Ishikawa (cell line): ENCODE data around the gene TLR8.

Experiments
- CEBPB ChIP-seq: IDR thresholded peaks from 2 replicates; pipeline ENCODE4 v1.6.1; 2012
- CREB1 ChIP-seq: IDR thresholded peaks from 2 replicates; pipeline ENCODE4 v1.6.1; 2012; ENCODE audit warnings: low read depth
- EGR1 ChIP-seq: IDR thresholded peaks from 2 replicates; pipeline ENCODE4 v1.6.1; 2012
- EP300 ChIP-seq: IDR thresholded peaks from 2 replicates; pipeline ENCODE4 v1.6.1; 2012; ENCODE audit warnings: borderline replicate concordance
- FOXM1 ChIP-seq: IDR thresholded peaks from 2 replicates; pipeline ENCODE4 v1.6.1; 2012; ENCODE audit warnings: low read depth, borderline replicate concordance
- NFIC ChIP-seq: IDR thresholded peaks from 2 replicates; pipeline ENCODE4 v1.6.1; 2012
- RAD21 ChIP-seq: IDR thresholded peaks from 2 replicates; pipeline ENCODE4 v1.6.1; 2012; ENCODE audit warnings: low read depth
- TAF1 ChIP-seq: IDR thresholded peaks from 2 replicates; pipeline ENCODE4 v1.6.1; 2012; ENCODE audit warnings: low read depth, mild to moderate bottlenecking
- TCF12 ChIP-seq: IDR thresholded peaks from 2 replicates; pipeline ENCODE4 v1.6.1; 2012; ENCODE audit warnings: low read depth
- TEAD4 ChIP-seq: IDR thresholded peaks from 2 replicates; pipeline ENCODE4 v1.6.1; 2012
- YY1 ChIP-seq: IDR thresholded peaks from 2 replicates; pipeline ENCODE4 v1.6.1; 2012; ENCODE audit warnings: low read depth
- ZBTB7A ChIP-seq: IDR thresholded peaks from 2 replicates; pipeline ENCODE4 v1.6.1; 2012; ENCODE audit warnings: low read depth
- TF ChIP-seq, protein P1 (sequence below): IDR thresholded peaks from 2 replicates; pipeline ENCODE4 v1.6.1; 2012
- TF ChIP-seq, protein P2 (sequence below): IDR thresholded peaks from 2 replicates; pipeline ENCODE4 v1.6.1; 2012
- TF ChIP-seq, protein P3 (sequence below): IDR thresholded peaks from 2 replicates; pipeline ENCODE4 v1.6.1; 2012; ENCODE audit warnings: low read depth, mild to moderate bottlenecking

TLR8 gene

DNA sequence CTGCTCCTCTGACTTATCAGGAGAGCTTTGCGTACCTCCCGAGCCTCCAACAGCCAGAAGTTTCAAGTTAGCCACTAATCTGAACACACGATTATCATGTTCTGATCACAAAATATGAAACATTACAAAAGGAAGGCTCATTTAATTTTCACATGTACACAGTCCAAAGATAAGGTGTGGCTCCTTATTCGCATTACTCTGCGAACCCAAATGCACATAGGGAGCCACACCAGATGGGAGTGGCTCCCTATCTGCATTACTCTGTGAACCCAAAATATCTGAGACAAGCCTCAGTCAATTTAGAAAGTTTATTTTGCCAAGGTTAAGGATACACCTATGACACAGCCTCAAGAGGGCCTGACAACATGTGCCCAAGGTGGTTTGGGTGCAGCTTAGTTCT is 28.4 kb downstream of the TLR8 start:
- TF ChIP-seq, protein P1, sequence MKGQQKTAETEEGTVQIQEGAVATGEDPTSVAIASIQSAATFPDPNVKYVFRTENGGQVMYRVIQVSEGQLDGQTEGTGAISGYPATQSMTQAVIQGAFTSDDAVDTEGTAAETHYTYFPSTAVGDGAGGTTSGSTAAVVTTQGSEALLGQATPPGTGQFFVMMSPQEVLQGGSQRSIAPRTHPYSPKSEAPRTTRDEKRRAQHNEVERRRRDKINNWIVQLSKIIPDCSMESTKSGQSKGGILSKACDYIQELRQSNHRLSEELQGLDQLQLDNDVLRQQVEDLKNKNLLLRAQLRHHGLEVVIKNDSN, result no peak
- TF ChIP-seq EP300 (no peak), YY1 (no peak), FOXM1 (no peak), RAD21 (no peak), CREB1 (no peak), EGR1 (no peak), CEBPB (no peak)
- TF ChIP-seq, protein P2, sequence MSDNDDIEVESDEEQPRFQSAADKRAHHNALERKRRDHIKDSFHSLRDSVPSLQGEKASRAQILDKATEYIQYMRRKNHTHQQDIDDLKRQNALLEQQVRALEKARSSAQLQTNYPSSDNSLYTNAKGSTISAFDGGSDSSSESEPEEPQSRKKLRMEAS, result no peak
- TF ChIP-seq, protein P3, sequence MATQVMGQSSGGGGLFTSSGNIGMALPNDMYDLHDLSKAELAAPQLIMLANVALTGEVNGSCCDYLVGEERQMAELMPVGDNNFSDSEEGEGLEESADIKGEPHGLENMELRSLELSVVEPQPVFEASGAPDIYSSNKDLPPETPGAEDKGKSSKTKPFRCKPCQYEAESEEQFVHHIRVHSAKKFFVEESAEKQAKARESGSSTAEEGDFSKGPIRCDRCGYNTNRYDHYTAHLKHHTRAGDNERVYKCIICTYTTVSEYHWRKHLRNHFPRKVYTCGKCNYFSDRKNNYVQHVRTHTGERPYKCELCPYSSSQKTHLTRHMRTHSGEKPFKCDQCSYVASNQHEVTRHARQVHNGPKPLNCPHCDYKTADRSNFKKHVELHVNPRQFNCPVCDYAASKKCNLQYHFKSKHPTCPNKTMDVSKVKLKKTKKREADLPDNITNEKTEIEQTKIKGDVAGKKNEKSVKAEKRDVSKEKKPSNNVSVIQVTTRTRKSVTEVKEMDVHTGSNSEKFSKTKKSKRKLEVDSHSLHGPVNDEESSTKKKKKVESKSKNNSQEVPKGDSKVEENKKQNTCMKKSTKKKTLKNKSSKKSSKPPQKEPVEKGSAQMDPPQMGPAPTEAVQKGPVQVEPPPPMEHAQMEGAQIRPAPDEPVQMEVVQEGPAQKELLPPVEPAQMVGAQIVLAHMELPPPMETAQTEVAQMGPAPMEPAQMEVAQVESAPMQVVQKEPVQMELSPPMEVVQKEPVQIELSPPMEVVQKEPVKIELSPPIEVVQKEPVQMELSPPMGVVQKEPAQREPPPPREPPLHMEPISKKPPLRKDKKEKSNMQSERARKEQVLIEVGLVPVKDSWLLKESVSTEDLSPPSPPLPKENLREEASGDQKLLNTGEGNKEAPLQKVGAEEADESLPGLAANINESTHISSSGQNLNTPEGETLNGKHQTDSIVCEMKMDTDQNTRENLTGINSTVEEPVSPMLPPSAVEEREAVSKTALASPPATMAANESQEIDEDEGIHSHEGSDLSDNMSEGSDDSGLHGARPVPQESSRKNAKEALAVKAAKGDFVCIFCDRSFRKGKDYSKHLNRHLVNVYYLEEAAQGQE, result no peak

DNA sequence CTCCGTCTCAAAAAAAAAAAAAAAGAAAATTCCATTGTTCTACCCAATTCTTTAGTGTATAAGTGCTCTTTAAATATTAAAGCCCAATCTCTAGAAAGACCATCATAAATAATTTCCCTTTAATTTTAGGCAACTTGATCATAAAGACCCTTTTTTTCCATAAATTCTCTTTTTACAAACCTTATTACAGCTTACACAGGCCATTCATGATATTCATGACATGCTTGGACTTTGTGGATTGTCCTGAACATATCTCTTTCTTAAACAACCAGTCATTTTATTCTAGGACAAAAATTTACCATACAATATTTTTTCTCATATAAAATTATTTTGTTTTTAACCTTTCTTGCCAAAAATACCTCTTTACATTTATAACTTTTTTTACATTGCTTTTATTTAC is 30.5 kb downstream of the TLR8 start:
- no peak for TF ChIP-seq RAD21
- no peak for TF ChIP-seq CEBPB
- no peak for TF ChIP-seq YY1
- TF ChIP-seq, protein P2, result no peak
- no peak for TF ChIP-seq EP300
- no peak for TF ChIP-seq TEAD4
- TF ChIP-seq TCF12, result no peak
- TF ChIP-seq EGR1, result no peak
- TF ChIP-seq, protein P1, result no peak
- TF ChIP-seq ZBTB7A, result no peak
- TF ChIP-seq NFIC, result no peak
- TF ChIP-seq, protein P3, result no peak
- no peak for TF ChIP-seq TAF1
- no peak for TF ChIP-seq CREB1
- TF ChIP-seq FOXM1, result no peak

DNA sequence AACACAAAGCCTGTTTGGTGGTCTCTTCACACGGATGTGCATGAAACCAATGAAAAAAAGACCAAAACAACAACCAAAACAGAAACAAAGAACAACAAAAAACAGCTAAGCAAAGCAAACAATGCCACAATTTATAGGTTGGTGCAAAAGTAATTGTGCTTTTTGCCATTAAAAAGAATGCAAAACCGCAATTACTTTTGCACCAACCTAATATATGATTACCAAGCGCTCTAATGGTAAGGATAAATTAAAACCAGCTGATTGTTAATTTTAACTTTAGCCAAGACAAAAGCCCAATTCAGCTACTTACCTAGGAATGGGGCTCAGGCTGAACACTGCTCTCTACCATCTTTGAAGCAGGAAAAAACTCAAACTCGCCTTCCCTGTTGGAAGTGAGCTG is 39.1 kb downstream of the TLR8 start:
- TF ChIP-seq FOXM1 (no peak), TCF12 (no peak), CREB1 (no peak), TAF1 (no peak), EGR1 (no peak)

DNA sequence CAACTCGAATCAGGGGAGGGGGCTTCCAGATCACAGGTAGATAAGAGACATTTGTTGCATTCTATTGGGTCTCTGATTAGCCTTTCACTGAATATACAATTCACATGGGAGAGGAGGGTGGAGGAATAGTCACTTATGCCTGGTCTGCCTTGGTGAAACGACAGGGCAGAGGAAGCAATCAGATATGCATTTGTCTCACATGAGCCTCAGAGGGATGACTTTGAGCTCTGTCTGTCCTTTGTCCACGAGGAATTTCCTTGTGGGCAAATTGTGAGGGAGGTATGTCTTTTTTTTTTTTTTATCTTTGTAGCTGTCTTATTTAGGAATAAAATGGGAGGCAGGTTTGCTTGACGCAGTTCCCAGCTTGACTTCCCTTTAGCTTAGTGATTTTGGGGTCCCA is 40.0 kb downstream of the TLR8 start:
- TF ChIP-seq, protein P1, result no peak
- TF ChIP-seq EP300 (no peak), FOXM1 (no peak), EGR1 (no peak), TCF12 (no peak), RAD21 (no peak), ZBTB7A (no peak), CEBPB (no peak), TAF1 (no peak)
- TF ChIP-seq, protein P2, result no peak
- TF ChIP-seq, protein P3, result no peak
